Measurements from ENCODE around the gene SMIM26.

SMIM26 gene

DNA sequence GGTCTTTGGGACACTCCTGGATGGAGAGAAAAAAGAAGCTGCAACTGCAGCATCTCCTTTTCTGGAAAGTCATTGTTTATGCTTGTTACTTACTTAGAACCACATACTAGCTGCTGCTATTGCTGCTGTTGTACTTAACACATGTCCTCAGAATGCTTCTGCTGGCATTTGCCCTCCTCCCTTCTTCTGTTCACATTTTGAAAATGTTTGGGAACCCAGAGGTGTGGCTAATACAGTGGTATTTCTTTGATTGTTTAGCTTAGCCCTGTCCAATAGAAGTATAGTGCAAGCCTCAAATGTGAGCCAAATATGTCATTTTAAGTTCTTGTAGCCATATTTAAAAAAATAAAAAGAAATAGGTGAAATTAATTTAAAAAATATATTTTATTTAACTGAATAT lies 29.0 kb downstream of the SMIM26 start:
- no peak overlapping the region for H3K4me3 ChIP-seq (ENCODE audit: low read length)
- TF ChIP-seq CTCF (conservative IDR thresholded peaks at IDR 0.05; ENCODE audit: low read length): no peak
- peak; percentile 15 for DNase-seq (ENCODE audit: low read depth)

DNA sequence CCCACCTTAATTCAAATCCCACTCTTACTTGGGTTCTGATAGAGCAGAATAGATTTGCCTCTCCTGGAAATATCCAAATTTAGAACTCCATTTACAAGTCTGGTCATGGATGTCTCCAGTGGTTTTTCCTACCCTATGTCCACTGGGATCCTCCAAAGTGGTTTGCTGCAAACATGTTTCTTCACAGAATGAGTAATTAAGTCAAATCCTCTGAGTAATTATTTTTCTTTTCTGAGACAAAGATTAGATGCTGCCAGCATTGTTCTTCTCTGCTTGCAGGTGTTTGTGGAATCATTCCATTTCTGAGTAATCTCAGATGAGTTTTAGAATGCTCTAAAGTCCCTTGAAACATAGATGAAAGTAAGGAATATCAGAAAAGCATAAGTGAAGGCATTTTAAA lies 42.5 kb downstream of the SMIM26 start:
- no peak for DNase-seq (ENCODE audit: low read depth)
- no peak for TF ChIP-seq CTCF (conservative IDR thresholded peaks at IDR 0.05; ENCODE audit: low read length)
- H3K4me3 ChIP-seq (ENCODE audit: low read length): no peak overlapping the region

DNA sequence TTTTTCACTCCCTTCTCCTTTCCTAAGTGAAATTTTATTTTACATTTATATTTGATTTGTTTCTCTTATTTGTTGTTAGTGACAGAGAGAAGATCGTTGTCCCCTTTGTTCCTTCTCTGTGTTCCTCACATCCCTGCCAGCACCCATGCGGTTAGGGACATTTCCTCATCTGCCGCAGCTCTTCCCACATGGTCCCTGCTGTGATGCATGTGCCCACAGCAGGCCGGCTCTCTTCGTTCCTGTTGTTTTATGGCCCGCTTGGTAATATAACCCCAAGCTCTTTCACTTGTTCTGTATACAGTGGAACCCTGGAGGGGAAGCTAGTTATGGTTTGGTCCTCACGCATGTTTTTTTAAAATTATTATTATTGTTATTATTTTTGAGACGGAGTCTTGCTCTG lies 44.3 kb downstream of the SMIM26 start:
- no peak overlapping the region for H3K4me3 ChIP-seq (ENCODE audit: low read length)
- no peak for TF ChIP-seq CTCF (conservative IDR thresholded peaks at IDR 0.05; ENCODE audit: low read length)
- peak; percentile 14 for DNase-seq (ENCODE audit: low read depth)

- no peak for TF ChIP-seq CTCF (conservative IDR thresholded peaks at IDR 0.05; ENCODE audit: low read length)
- DNase-seq (ENCODE audit: low read depth): no peak
- no peak overlapping the region for H3K4me3 ChIP-seq (ENCODE audit: low read length)
Observed at GRCh38 chr20:18613553-18613952, 46.3 kb downstream of the SMIM26 start.

- no peak for DNase-seq (ENCODE audit: low read depth)
- H3K4me3 ChIP-seq (ENCODE audit: low read length): no peak overlapping the region
- no peak for TF ChIP-seq CTCF (conservative IDR thresholded peaks at IDR 0.05; ENCODE audit: low read length)
Observed at GRCh38 chr20:18614244-18614643, 47.0 kb downstream of the SMIM26 start.

- no peak for DNase-seq (ENCODE audit: low read depth)
- TF ChIP-seq CTCF (conservative IDR thresholded peaks at IDR 0.05; ENCODE audit: low read length): no peak
- H3K4me3 ChIP-seq (ENCODE audit: low read length): no peak overlapping the region
Observed at GRCh38 chr20:18615020-18615650, 47.9 kb downstream of the SMIM26 start.
